ENCODE results near the gene DPP7.
A peak's percentile ranks its signal among the peaks of the same experiment; 100 is the strongest.

DPP7 gene

GRCh38 chr9:137114220-137114612, 317 bp downstream of the DPP7 start:
- peak overlapping the region; percentile 55 for H3K4me3 ChIP-seq (replicated peaks in 1 of 2; ENCODE audit: low read depth in 2 of 2, low read length in 2 of 2)
- DNase-seq (ENCODE audit: low read depth in 2 of 2): peak in 1 of 2 donors; percentile 12
- TF ChIP-seq CTCF (IDR thresholded peaks at IDR 0.05; ENCODE audit: low read depth, low read length): no peak

DNA sequence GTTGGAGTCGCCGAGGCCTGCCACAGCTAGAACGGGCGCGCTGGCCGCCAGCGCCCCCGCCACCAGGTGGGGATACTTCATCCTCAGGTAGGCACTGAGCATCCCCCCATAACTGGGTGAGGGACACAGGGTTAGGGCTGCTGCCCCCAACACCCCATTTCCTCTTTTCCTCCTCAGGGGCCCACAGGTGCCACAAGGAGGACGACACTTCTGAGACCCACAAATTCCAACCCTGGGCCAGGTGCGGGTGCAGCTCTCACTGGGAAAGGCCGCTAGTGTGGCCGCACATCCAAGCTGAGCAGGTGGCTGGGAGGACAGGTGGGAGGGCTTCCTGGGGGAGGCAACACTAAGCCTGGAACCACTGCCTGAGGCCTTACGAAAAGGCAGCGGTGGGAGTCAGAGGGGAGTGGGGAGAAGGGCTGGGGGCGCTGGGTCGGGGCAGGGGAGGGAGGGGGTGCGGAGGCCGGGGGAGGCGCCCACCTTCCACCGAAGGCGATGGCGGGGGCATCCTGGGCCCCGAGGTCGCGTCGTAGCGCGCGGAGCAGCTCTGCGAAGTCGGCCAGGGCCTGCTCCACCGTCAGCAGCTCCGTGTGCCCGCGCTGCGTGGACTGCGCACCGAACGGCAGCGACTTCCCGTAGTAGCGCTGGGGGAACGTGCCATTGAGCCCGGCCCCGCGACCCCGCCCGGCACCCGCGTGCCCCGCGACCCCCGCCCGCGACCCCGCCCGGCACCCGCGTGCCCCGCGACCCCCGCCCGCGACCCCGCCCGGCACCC, 961 bp downstream of the DPP7 start:
- DNase-seq (ENCODE audit: low read depth in 2 of 2): peak in 1 of 2 donors; percentile 21
- H3K4me3 ChIP-seq (replicated peaks in 1 of 2; ENCODE audit: low read depth in 2 of 2, low read length in 2 of 2): peak overlapping the region; percentile 38
- TF ChIP-seq CTCF (IDR thresholded peaks at IDR 0.05; ENCODE audit: low read depth, low read length): no peak

DNA sequence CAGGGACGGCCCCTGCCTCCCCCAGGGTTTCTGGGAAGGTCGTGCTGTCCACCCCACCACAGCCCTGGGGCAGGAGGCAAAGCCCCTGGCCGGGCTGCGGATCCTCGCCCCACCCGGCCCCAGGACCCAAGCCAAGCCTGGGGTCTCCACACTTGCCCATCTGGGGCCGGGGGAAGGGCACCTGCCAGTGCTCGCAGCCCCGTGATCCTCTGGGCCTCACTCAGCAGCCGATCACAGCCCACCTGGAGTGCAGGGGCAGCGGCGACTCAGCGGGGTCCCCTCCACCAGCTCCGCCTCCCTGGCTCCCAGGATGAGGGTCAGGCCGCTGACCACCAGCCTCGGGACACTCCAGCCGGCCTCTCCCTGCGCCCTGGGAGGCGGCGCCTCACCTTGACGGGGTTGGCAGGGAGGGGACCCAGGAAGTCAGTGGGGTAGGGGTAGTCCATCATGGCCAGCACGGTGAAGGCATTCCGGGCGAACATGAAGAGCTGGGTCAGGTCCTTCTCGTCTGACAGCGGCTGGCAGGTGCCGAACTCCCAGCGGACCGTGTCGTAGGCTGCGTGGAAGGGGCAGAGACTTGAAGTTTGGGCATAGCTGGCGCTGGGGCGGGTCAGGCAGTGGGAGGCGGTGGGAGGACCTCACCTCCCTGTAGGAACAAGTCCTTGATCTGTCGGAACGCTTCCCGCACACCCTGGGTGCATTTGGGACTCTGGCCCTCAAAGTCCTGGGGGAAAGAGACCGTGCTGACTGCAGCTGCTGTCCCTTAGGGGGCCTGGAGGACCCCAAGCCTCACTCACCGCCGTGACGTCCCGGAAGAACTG, 1.8 kb downstream of the DPP7 start:
- H3K4me3 ChIP-seq (replicated peaks in 1 of 2; ENCODE audit: low read depth in 2 of 2, low read length in 2 of 2): no peak overlapping the region
- no peak for DNase-seq (ENCODE audit: low read depth in 2 of 2)
- no peak for TF ChIP-seq CTCF (IDR thresholded peaks at IDR 0.05; ENCODE audit: low read depth, low read length)

DNA sequence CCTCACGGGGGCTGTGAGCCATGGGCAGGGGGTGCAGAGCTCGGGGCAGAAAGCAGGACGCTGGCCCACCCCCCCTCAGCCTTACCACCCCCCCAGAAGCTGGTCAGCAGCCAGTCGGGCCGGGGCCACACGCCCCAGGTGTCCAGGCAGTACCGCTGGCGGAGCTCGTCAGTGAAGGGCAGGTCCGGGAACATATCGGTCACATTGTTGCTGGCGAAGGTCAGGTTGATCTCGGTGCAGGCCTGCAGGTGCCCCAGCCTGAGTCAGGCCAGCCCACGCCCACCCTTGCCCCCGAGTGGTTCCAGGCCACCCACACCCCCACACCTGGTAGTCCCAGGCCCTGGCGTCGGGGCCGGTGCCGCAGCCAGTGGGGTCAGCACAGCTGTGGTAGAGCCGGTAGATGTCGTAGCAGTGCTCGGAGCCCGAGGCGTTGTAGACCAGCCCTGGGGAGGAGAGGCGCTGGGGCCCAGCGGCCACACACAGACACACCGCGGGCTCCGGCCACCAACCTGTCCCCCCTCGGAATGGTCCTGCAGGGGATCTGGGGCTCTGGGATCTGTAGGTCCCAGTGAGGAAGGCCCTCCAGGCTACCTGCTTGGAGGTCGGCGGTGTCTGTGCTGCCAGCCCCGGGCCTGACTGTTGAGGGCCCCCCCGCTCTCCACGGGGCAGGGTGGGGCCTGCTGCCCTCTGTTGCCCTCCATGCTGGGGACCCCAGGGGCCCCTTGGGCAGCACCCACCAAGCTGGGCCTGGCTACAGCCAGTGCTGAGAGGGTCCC, 2.6 kb downstream of the DPP7 start:
- no peak for TF ChIP-seq CTCF (IDR thresholded peaks at IDR 0.05; ENCODE audit: low read depth, low read length)
- no peak for DNase-seq (ENCODE audit: low read depth in 2 of 2)
- H3K4me3 ChIP-seq (replicated peaks in 1 of 2; ENCODE audit: low read depth in 2 of 2, low read length in 2 of 2): no peak overlapping the region

GRCh38 chr9:137110911-137111787, 3.4 kb downstream of the DPP7 start:
- no peak overlapping the region for H3K4me3 ChIP-seq (replicated peaks in 1 of 2; ENCODE audit: low read depth in 2 of 2, low read length in 2 of 2)
- TF ChIP-seq CTCF (IDR thresholded peaks at IDR 0.05; ENCODE audit: low read depth, low read length): no peak
- DNase-seq (ENCODE audit: low read depth in 2 of 2): no peak

All from cardiac fibroblast (primary cell).